Activated T-cell treated with anti-CD3 and anti-CD28 coated beads, Interleukin-2, amount 50 U/mL, for 4 hours (primary cell): ENCODE results near the gene HTRA3. TPM values are rescaled to one million over a fixed set of nuclear protein-coding genes. Genes with fewer than 3 reads are reported as not detected.

ENCODE experiments used
- ATAC-seq, 2 donors: fragments of 200-7000 bp; cut with Tn5 transposase; one replicate each; pipeline ENCODE4 v1.10.0; 2021
- DNase-seq: peaks from one replicate; pipeline ENCODE4 v3.0.0-alpha.2; 2020
- H3K27me3 Mint-ChIP-seq: one replicate; pipeline ENCODE4 v1.8.0; 2021; ENCODE audit warnings: low read depth, mixed read lengths
- H3K36me3 Mint-ChIP-seq: one replicate; pipeline ENCODE4 v1.8.0; 2022; ENCODE audit warnings: mixed read lengths; ENCODE audit not compliant: insufficient read depth
- H3K4me1 Mint-ChIP-seq: one replicate; pipeline ENCODE4 v1.8.0; 2021; ENCODE audit warnings: low read depth, mixed read lengths
- H3K4me3 Mint-ChIP-seq: one replicate; pipeline ENCODE4 v1.8.0; 2021; ENCODE audit warnings: mild to moderate bottlenecking, moderate library complexity, mixed read lengths
- H3K9me3 Mint-ChIP-seq: one replicate; pipeline ENCODE4 v1.8.0; 2021; ENCODE audit warnings: mixed read lengths
- total RNA-seq, 3 donors: library from RNA; stranded (reverse); gene quantifications; one replicate each; pipeline ENCODE4 v1.2.1, GENCODE V29; 2021

Gene HTRA3
- total RNA-seq, 3 donors from 2014 or later: not detected

GRCh38 chr4:8293131-8293975, 23.8 kb downstream of the HTRA3 start:
- no peaks in the 10 kb centered on the region for H3K27me3 Mint-ChIP-seq
- H3K36me3 Mint-ChIP-seq: no peaks in the 10 kb centered on the region
- no peaks in the 10 kb centered on the region for H3K4me1 Mint-ChIP-seq
- H3K4me3 Mint-ChIP-seq: no peak overlapping the region
- ATAC-seq (no peak), DNase-seq (no peak)
- no peaks in the 10 kb centered on the region for H3K9me3 Mint-ChIP-seq

GRCh38 chr4:8294036-8294435, 24.5 kb downstream of the HTRA3 start:
- ATAC-seq (no peak), DNase-seq (no peak)
- no peaks in the 10 kb centered on the region for H3K9me3 Mint-ChIP-seq
- no peaks in the 10 kb centered on the region for H3K36me3 Mint-ChIP-seq
- H3K27me3 Mint-ChIP-seq: no peaks in the 10 kb centered on the region
- H3K4me1 Mint-ChIP-seq: no peaks in the 10 kb centered on the region
- H3K4me3 Mint-ChIP-seq: no peak overlapping the region

GRCh38 chr4:8294775-8295174, 25.2 kb downstream of the HTRA3 start:
- Mint-ChIP-seq H3K4me1 (no peaks in the 10 kb centered on the region), H3K27me3 (no peaks in the 10 kb centered on the region), H3K4me3 (no peak overlapping the region), H3K9me3 (no peaks in the 10 kb centered on the region), H3K36me3 (no peaks in the 10 kb centered on the region)
- no peak for DNase-seq
- no peak for ATAC-seq

DNA sequence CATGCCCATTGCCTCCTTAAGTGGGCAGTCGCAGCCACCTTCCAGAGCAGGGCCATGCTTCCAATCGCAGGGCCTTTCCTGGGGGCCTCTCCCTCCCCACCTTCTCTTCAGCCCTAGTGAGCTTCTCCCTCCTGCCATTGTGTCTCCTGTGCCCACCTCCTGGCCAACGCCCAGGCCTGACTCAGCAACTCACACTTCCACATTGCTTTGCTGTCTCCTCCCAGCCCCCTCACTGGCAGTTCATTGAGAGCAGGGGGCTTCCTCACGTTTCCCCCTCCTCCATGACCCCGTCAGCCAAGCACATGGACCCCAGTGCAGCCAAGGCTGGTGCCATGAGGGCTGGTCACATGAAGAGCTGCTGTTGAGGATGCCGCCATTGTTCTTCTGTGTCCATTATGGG, 25.9 kb downstream of the HTRA3 start:
- no peak for ATAC-seq
- DNase-seq: no peak
- no peaks in the 10 kb centered on the region for H3K9me3 Mint-ChIP-seq

DNA sequence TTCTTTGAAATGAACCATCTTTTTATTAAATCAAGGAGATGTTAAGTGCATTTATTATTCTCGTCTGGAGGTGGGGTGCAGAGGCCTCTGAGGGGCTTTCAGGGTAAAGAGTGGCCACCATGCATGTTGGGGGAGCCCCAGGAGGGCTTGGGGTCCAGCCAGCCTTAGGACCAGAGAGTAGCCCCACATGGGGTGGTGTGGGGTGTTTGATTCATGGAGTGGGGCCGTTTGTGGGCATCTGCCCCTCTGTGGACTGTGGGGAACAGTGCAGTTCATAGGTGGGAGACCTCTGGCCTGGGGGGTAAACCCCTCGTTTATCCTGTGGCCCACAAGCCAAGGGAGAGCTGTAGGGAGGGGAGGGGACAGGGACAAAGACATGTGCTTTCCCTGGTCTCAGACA, 26.9 kb downstream of the HTRA3 start:
- Mint-ChIP-seq H3K27me3 (no peaks in the 10 kb centered on the region), H3K36me3 (no peaks in the 10 kb centered on the region), H3K4me3 (no peak overlapping the region), H3K4me1 (no peaks in the 10 kb centered on the region), H3K9me3 (peaks cover 7% of the 10 kb centered on the region)
- ATAC-seq (no peak), DNase-seq (no peak)

More for the DNA sequence above, 25.9 kb downstream of the HTRA3 start:
- Mint-ChIP-seq H3K4me3 (no peak overlapping the region), H3K27me3 (no peaks in the 10 kb centered on the region), H3K36me3 (no peaks in the 10 kb centered on the region), H3K4me1 (no peaks in the 10 kb centered on the region)

- Mint-ChIP-seq H3K4me3 (no peak overlapping the region), H3K9me3 (peaks cover 7% of the 10 kb centered on the region), H3K36me3 (no peaks in the 10 kb centered on the region), H3K4me1 (no peaks in the 10 kb centered on the region), H3K27me3 (no peaks in the 10 kb centered on the region)
- ATAC-seq: no peak
- DNase-seq: no peak
Observed at GRCh38 chr4:8297141-8297601, 27.6 kb downstream of the HTRA3 start.

DNA sequence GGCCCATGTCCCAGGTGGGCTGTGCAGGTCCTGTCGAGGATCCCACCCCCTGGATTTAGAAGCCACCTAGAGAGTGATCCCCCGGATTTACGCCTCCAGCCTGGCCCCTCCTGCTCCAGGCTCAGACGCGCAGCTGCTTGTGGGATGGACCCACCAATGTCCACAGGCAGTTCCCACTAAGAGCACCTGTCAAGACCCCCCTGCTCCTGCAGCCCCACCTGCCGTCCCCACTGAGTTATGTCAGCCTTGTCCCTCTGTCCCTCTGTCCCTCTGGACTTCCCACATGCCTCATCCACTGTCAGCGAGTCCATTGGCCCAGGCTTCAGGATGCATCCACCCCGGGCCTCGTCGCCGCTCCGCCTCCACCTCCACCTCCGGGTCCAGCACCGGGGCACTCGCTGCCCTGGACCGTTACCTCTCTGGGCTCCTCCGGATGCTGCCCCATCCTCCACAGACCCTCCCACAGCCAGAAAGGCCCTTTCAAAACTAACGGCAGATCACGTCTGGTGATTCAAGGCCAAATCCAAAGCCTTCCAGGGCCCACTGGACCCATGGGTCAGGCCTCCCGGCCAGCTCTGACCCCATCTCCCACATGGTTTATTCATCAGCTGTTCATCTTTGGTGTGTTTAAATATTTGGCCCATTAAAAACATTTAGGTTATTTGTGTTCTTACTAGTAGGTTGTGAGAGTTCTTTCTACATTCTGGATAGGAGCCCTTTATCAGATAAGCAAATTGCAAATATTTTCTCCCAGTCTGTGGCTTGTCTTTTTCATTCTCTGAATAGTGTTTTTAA, 28.3 kb downstream of the HTRA3 start:
- DNase-seq (no peak), ATAC-seq (peak in 1 of 2 donors; percentile 14)
- no peaks in the 10 kb centered on the region for H3K36me3 Mint-ChIP-seq
- peaks cover 7% of the 10 kb centered on the region for H3K9me3 Mint-ChIP-seq
- no peaks in the 10 kb centered on the region for H3K4me1 Mint-ChIP-seq
- no peaks in the 10 kb centered on the region for H3K27me3 Mint-ChIP-seq
- H3K4me3 Mint-ChIP-seq: no peak overlapping the region

DNA sequence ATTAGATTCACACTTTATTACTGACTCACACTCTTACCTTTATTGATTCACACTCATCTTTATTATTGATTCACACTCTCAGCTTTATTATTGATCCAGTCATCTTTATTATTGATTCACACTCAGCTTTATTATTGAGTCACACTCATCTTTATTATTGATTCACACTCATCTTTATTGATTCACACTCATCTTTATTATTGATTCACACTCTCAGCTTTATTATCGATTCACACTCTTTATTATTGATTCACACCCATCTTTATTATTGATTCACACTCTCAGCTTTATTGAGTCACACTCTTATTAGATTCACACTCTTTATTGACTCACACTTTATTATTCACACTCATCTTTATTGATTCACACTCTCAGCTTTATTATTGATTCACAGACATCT, 31.3 kb downstream of the HTRA3 start:
- H3K27me3 Mint-ChIP-seq: peaks cover 8% of the 10 kb centered on the region
- H3K4me3 Mint-ChIP-seq: no peak overlapping the region
- H3K4me1 Mint-ChIP-seq: no peaks in the 10 kb centered on the region
- DNase-seq (no peak), ATAC-seq (no peak)
- peaks cover 7% of the 10 kb centered on the region for H3K9me3 Mint-ChIP-seq
- no peaks in the 10 kb centered on the region for H3K36me3 Mint-ChIP-seq

- ATAC-seq (no peak), DNase-seq (no peak)
- Mint-ChIP-seq H3K36me3 (no peaks in the 10 kb centered on the region), H3K27me3 (peaks cover 11% of the 10 kb centered on the region), H3K4me1 (no peaks in the 10 kb centered on the region), H3K4me3 (no peak overlapping the region), H3K9me3 (peaks cover 7% of the 10 kb centered on the region)
Observed at GRCh38 chr4:8301851-8302730, 32.5 kb downstream of the HTRA3 start.

DNA sequence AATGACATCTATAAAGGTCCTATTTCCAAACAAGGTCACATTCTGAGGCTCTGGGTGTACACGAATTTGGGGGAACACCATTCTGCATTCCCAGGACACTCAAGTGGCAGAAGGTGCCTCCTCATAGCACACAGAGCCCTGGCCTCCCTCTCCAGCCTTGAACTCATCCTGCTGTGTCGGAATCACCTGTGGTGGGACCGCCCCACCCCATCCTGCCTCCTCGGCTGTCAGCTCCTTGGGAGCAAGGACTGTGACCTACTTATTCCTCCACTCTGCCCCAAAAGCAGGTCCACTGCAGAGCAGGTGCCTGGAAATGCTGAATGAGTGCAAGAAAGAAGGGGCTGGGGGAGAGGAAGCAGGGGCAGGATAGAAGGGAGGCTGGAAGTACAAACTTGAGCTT, 33.5 kb downstream of the HTRA3 start:
- ATAC-seq (no peak), DNase-seq (no peak)
- H3K4me1 Mint-ChIP-seq: no peaks in the 10 kb centered on the region
- peaks cover 7% of the 10 kb centered on the region for H3K9me3 Mint-ChIP-seq
- peaks cover 11% of the 10 kb centered on the region for H3K27me3 Mint-ChIP-seq
- no peaks in the 10 kb centered on the region for H3K36me3 Mint-ChIP-seq
- H3K4me3 Mint-ChIP-seq: no peak overlapping the region

- Mint-ChIP-seq H3K9me3 (peaks cover 7% of the 10 kb centered on the region), H3K36me3 (no peaks in the 10 kb centered on the region), H3K4me3 (no peak overlapping the region), H3K27me3 (peaks cover 11% of the 10 kb centered on the region), H3K4me1 (no peaks in the 10 kb centered on the region)
- DNase-seq (no peak), ATAC-seq (no peak)
Observed at GRCh38 chr4:8303485-8304281, 34.1 kb downstream of the HTRA3 start.

- Mint-ChIP-seq H3K4me3 (no peak overlapping the region), H3K27me3 (peaks cover 12% of the 10 kb centered on the region), H3K9me3 (peaks cover 7% of the 10 kb centered on the region), H3K36me3 (no peaks in the 10 kb centered on the region), H3K4me1 (no peaks in the 10 kb centered on the region)
- DNase-seq (no peak), ATAC-seq (no peak)
Observed at GRCh38 chr4:8304827-8305695, 35.5 kb downstream of the HTRA3 start.
